H1 (cell line): ENCODE measurements around the gene GRM8. TPM values are rescaled to one million over a fixed set of nuclear protein-coding genes. Genes with fewer than 3 reads are reported as not detected.

Experiments used
- CTCF ChIA-PET: fragments of 300-600 bp; sonication (Branson Sonifier 250); formaldehyde crosslinking; loops from one replicate; lab custom pipeline; 2021; ENCODE audit not compliant: partially characterized antibody; lab: Charles Lee
- POLR2A ChIA-PET: fragments of 300-600 bp; sonication (Branson Sonifier 250); formaldehyde crosslinking; loops from one replicate; lab custom pipeline; 2021; ENCODE audit warnings: inconsistent platforms; ENCODE audit not compliant: partially characterized antibody; lab: Charles Lee
- DNase-seq, 2 experiments: peaks; one replicate each; pipeline versions ENCODE4 v3.0.0 to v3.0.0-alpha.2; 2010 to 2022; ENCODE audit warnings: low spot score in 2 of 2, low read depth in 1 of 2, mixed read lengths in 1 of 2
- FAIRE-seq: peaks from 2 replicates; lab custom pipeline; 2011; peaks lifted over from hg19 to GRCh38; lab: Jason Lieb, UNC
- H2AFZ ChIP-seq: 2 replicates; pipeline ENCODE4 v1.8.1; 2012; ENCODE audit warnings: low read length, inconsistent platforms
- H2AK5ac ChIP-seq: 2 replicates; pipeline ENCODE4 v1.6.1; 2013; ENCODE audit warnings: low read depth, low read length
- H2BK120ac ChIP-seq: replicated peaks from 2 replicates; pipeline ENCODE3; 2013; ENCODE audit warnings: low read depth, low read length, inconsistent platforms
- H2BK12ac ChIP-seq: 2 replicates; pipeline ENCODE4 v1.6.1; 2013; ENCODE audit warnings: low read depth, low read length
- H2BK15ac ChIP-seq: 2 replicates; pipeline ENCODE4 v1.6.1; 2013; ENCODE audit warnings: low read length
- H2BK20ac ChIP-seq: 2 replicates; pipeline ENCODE4 v1.6.1; 2013; ENCODE audit warnings: low read length
- H2BK5ac ChIP-seq: 2 replicates; pipeline ENCODE4 v1.6.1; 2013; ENCODE audit warnings: low read depth, low read length
- H3K14ac ChIP-seq: 2 replicates; pipeline ENCODE4 v1.6.1; 2013; ENCODE audit warnings: inconsistent platforms; ENCODE audit not compliant: insufficient read length
- H3K18ac ChIP-seq: 2 replicates; pipeline ENCODE4 v1.6.1; 2013; ENCODE audit warnings: low read length; ENCODE audit errors: extremely low read depth
- H3K23ac ChIP-seq: 2 replicates; pipeline ENCODE4 v1.6.1; 2013; ENCODE audit warnings: inconsistent platforms; ENCODE audit not compliant: insufficient read length
- H3K23me2 ChIP-seq: 2 replicates; pipeline ENCODE4 v1.6.1; 2013; ENCODE audit warnings: low read depth, low read length
- H3K27ac ChIP-seq: 2 replicates; pipeline ENCODE4 v1.6.1; 2011; ENCODE audit warnings: low read depth, low read length, inconsistent platforms
- H3K27me3 ChIP-seq, 4 experiments: replicated peaks in 1 of 4; 1 replicate in 1 of 4; 2 replicates in 3 of 4; pipeline versions ENCODE4 v1.6.1 to v1.8.1; 2011 to 2013; ENCODE audit warnings: low read length in 3 of 4, mild to moderate bottlenecking in 3 of 4, inconsistent platforms in 2 of 4, mixed read lengths in 2 of 4, moderate library complexity in 1 of 4; ENCODE audit not compliant: control insufficient read depth in 3 of 4, insufficient read depth in 3 of 4; ENCODE audit errors: extremely low read depth in 1 of 4
- H3K36me3 ChIP-seq, 4 experiments: 2 replicates each; pipeline versions ENCODE4 v1.6.1 to v1.8.1; 2011 to 2013; ENCODE audit warnings: mild to moderate bottlenecking in 4 of 4, low read length in 3 of 4, moderate library complexity in 2 of 4, control low read depth in 1 of 4, inconsistent platforms in 1 of 4; ENCODE audit not compliant: insufficient read depth in 4 of 4, control insufficient read depth in 2 of 4
- H3K4ac ChIP-seq: replicated peaks from 2 replicates; pipeline ENCODE3; 2013; ENCODE audit warnings: low read length, low read depth, mixed read lengths, inconsistent platforms; ENCODE audit not compliant: insufficient read length
- H3K4me1 ChIP-seq, 4 experiments: replicated peaks in 1 of 4; 1 replicate in 1 of 4; 2 replicates in 3 of 4; pipeline versions ENCODE4 v1.6.1 to v1.8.1; 2011 to 2013; ENCODE audit warnings: low read length in 3 of 4, inconsistent platforms in 2 of 4, mixed read lengths in 1 of 4; ENCODE audit not compliant: insufficient read depth in 4 of 4, control insufficient read depth in 3 of 4
- H3K4me2 ChIP-seq, 2 experiments: 2 replicates each; pipeline versions ENCODE4 v1.6.1 to v1.8.1; 2011 to 2013; ENCODE audit warnings: low read depth in 2 of 2, low read length in 2 of 2, control low read depth in 1 of 2, inconsistent platforms in 1 of 2, mild to moderate bottlenecking in 1 of 2; ENCODE audit not compliant: insufficient read depth in 1 of 2
- H3K4me3 ChIP-seq, 4 experiments: fragments of 200-600, 300-600 bp in 1 of 4; sonication (generic), shearing (Covaris generic), sonication (Bioruptor Twin) in 1 of 4; 2 replicates each; pipeline versions ENCODE4 v1.5.1 to v1.8.1; 2011 to 2016; ENCODE audit warnings: low read length in 4 of 4, low read depth in 3 of 4, control low read depth in 2 of 4, inconsistent platforms in 2 of 4, mild to moderate bottlenecking in 2 of 4, mixed read lengths in 1 of 4, moderate library complexity in 1 of 4; ENCODE audit not compliant: insufficient read depth in 2 of 4; ENCODE audit errors: extremely low read depth in 1 of 4
- H3K56ac ChIP-seq: replicated peaks from 2 replicates; pipeline ENCODE3; 2013; ENCODE audit warnings: low read depth, mild to moderate bottlenecking, mixed read lengths, low read length, inconsistent platforms; ENCODE audit not compliant: insufficient read length
- H3K79me1 ChIP-seq: 2 replicates; pipeline ENCODE4 v1.6.1; 2013; ENCODE audit warnings: low read depth, low read length, control low read depth
- H3K79me2 ChIP-seq, 2 experiments: 2 replicates each; pipeline versions ENCODE4 v1.6.1 to v1.8.1; 2012 to 2013; ENCODE audit warnings: low read length in 2 of 2, mild to moderate bottlenecking in 2 of 2, inconsistent platforms in 1 of 2; ENCODE audit not compliant: insufficient read depth in 2 of 2, control insufficient read depth in 1 of 2
- H3K9ac ChIP-seq, 4 experiments: replicated peaks in 1 of 4; 1 replicate in 1 of 4; 2 replicates in 3 of 4; pipeline versions ENCODE4 v1.6.1 to v1.8.1; 2011 to 2013; ENCODE audit warnings: low read depth in 3 of 4, low read length in 3 of 4, control low read depth in 2 of 4, mild to moderate bottlenecking in 2 of 4, moderate library complexity in 2 of 4, inconsistent platforms in 1 of 4; ENCODE audit errors: extremely low read depth in 1 of 4
- H3K9me3 ChIP-seq, 2 experiments: 2 replicates each; pipeline versions ENCODE4 v1.6.1 to v1.8.1; 2012 to 2013; ENCODE audit warnings: mild to moderate bottlenecking in 2 of 2, moderate library complexity in 2 of 2, control low read depth in 1 of 2, inconsistent platforms in 1 of 2, low read depth in 1 of 2, low read length in 1 of 2, mixed read lengths in 1 of 2; ENCODE audit not compliant: insufficient read depth in 2 of 2
- H4K20me1 ChIP-seq, 2 experiments: replicated peaks in 1 of 2; 2 replicates each; pipeline versions ENCODE3 to v1.8.1; 2011 to 2013; ENCODE audit warnings: inconsistent platforms in 2 of 2, low read length in 2 of 2, mild to moderate bottlenecking in 1 of 2; ENCODE audit not compliant: insufficient read depth in 2 of 2, control insufficient read depth in 1 of 2
- H4K5ac ChIP-seq: 2 replicates; pipeline ENCODE4 v1.6.1; 2013; ENCODE audit warnings: low read length, low read depth, mixed read lengths, inconsistent platforms; ENCODE audit not compliant: insufficient read length
- H4K8ac ChIP-seq: 2 replicates; pipeline ENCODE4 v1.8.0; 2013; ENCODE audit warnings: mild to moderate bottlenecking, moderate library complexity, low read length, inconsistent platforms; ENCODE audit not compliant: insufficient read depth; ENCODE audit errors: extremely low read depth
- H4K91ac ChIP-seq: replicated peaks from 2 replicates; pipeline ENCODE3; 2013; ENCODE audit warnings: low read length, mixed read lengths, inconsistent platforms; ENCODE audit not compliant: insufficient read length
- CREB1 ChIP-seq: IDR thresholded peaks from 2 replicates; pipeline ENCODE4 v1.6.1; 2012; ENCODE audit warnings: inconsistent platforms
- RNF2 ChIP-seq: fragments of 200-900, 300-1000 bp; sonication (generic); IDR thresholded peaks from 2 replicates; pipeline ENCODE4 v1.7.1; 2016; ENCODE audit warnings: borderline replicate concordance, low read depth, mild to moderate bottlenecking, antibody characterized with exemption, low read length; ENCODE audit not compliant: poor library complexity, severe bottlenecking; ENCODE audit errors: missing control alignments
- SP1 ChIP-seq: IDR thresholded peaks from 2 replicates; pipeline ENCODE4 v1.6.1; 2011; ENCODE audit warnings: low read depth, low read length
- WGBS, 2 experiments: shearing (Covaris generic) in 1 of 2; methylation state at CpG; one replicate each; pipeline versions ENCODE4 v1.1.6 to v1.1.7; 2013 to 2015; ENCODE audit warnings: low lambda C conversion rate in 2 of 2, mixed read lengths in 2 of 2, inconsistent platforms in 1 of 2, low coverage in 1 of 2, missing lambda C conversion rate in 1 of 2; ENCODE audit not compliant: insufficient replicate concordance in 2 of 2, insufficient coverage in 1 of 2, insufficient read length in 1 of 2; ENCODE audit errors: extremely low coverage in 1 of 2, missing lambda C conversion rate in 1 of 2; 5-methylcytosine and 5-hydroxymethylcytosine counted together
- polyA plus RNA-seq, 7 experiments: library from polyadenylated mRNA; depleted of rRNA in 3 of 7; stranded (reverse) in 5 of 7; unstranded in 2 of 7; fragments of >200 nt in 5 of 7; fragments of 200-250 nt in 2 of 7; gene quantifications; 1 replicate in 5 of 7; 2 replicates in 1 of 7; 4 replicates in 1 of 7; pipeline versions ENCODE4 v1.2.1 to v1.2.3, GENCODE V29; 2011 to 2013; ENCODE audit warnings: missing spikeins in 2 of 7, mixed read lengths in 2 of 7
- total RNA-seq: library from RNA; stranded (reverse); fragmentation: NEBNext Ultra II Directional; extraction: Animal tissue kit (Norgen Biotek cat#: 25700); gene quantifications from 2 replicates; pipeline ENCODE4 v1.2.1, GENCODE V29; 2021

The GRM8 gene
- total and polyA plus RNA-seq, 2 of the 8 experiments (the other 6 are each of a cell fraction or from before 2014, with no cell fraction given), result 2.6 to 2.8 TPM

DNA sequence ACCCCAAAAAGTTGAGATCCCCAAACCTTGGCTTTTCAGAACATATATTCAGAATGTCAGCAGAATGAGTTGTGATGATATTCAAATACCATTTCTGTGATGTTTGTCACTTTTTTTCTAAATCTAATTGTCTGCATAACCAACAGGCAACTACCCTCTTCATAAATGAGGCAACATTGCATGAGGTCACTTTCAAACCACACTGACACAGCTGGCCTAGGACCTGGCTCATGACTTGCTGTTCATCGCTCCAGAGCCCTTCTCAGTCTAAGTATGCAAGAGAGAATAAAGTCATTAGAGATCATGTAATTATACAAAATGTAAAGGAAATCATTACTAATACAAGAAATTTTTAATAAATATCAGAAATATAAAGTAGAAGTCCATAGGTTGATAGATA lies 681.9 kb downstream of the GRM8 start:
- no peak overlapping the region for H2BK5ac ChIP-seq
- no peak overlapping the region for H2BK120ac ChIP-seq
- H3K23ac ChIP-seq, result no peak overlapping the region
- no peak overlapping the region for H2AK5ac ChIP-seq
- no peak overlapping the region for H4K5ac ChIP-seq
- no peak overlapping the region for H3K56ac ChIP-seq
- no peaks in the 10 kb centered on the region for H3K9me3 ChIP-seq
- H3K36me3 ChIP-seq, result no peaks in the 10 kb centered on the region
- no peaks in the 10 kb centered on the region for H3K27me3 ChIP-seq
- DNase-seq (no peak), FAIRE-seq (no peak)
- no peak overlapping the region for H3K4ac ChIP-seq
- ChIA-PET POLR2A (no interaction called here), CTCF (no interaction called here)
- no peaks in the 10 kb centered on the region for H3K23me2 ChIP-seq
- no peak overlapping the region for H2AFZ ChIP-seq
- no peak overlapping the region for H4K91ac ChIP-seq
- WGBS, 2 experiments, result 97% methylated on average over 1 of the region's 1 CpG; no CpG with 5 or more reads in 1 of the 2 experiments
- no peak overlapping the region for H2BK20ac ChIP-seq
- no peak overlapping the region for H3K27ac ChIP-seq
- H3K79me2 ChIP-seq, result no peaks in the 10 kb centered on the region
- H3K9ac ChIP-seq, result no peak overlapping the region
- no peaks in the 10 kb centered on the region for H3K79me1 ChIP-seq
- H2BK12ac ChIP-seq, result no peak overlapping the region
- no peak overlapping the region for H3K14ac ChIP-seq
- H2BK15ac ChIP-seq, result no peak overlapping the region
- H3K4me1 ChIP-seq, result peaks cover 0 to 3% (median 0%) of the 10 kb centered on the region in 4 experiments; a peak in 1 of 7 replicates
- no peaks in the 10 kb centered on the region for H4K20me1 ChIP-seq
- no peak overlapping the region for H3K4me3 ChIP-seq
- no peak overlapping the region for H4K8ac ChIP-seq
- H3K4me2 ChIP-seq, result no peak overlapping the region
- no peak overlapping the region for H3K18ac ChIP-seq
- TF ChIP-seq SP1, result no peak
- no peak for TF ChIP-seq CREB1
- no peak for TF ChIP-seq RNF2
